Activated CD4-positive, alpha-beta T cell treated with anti-CD3 and anti-CD28 coated beads, Interleukin-2, amount 50 U/mL, for 4 hours (primary cell): Measurements from ENCODE around the gene PSMB11.

Source experiments
- DNase-seq, 2 experiments: peaks; one replicate each; pipeline ENCODE4 v3.0.0-alpha.2; 2020

The PSMB11 gene

DNA sequence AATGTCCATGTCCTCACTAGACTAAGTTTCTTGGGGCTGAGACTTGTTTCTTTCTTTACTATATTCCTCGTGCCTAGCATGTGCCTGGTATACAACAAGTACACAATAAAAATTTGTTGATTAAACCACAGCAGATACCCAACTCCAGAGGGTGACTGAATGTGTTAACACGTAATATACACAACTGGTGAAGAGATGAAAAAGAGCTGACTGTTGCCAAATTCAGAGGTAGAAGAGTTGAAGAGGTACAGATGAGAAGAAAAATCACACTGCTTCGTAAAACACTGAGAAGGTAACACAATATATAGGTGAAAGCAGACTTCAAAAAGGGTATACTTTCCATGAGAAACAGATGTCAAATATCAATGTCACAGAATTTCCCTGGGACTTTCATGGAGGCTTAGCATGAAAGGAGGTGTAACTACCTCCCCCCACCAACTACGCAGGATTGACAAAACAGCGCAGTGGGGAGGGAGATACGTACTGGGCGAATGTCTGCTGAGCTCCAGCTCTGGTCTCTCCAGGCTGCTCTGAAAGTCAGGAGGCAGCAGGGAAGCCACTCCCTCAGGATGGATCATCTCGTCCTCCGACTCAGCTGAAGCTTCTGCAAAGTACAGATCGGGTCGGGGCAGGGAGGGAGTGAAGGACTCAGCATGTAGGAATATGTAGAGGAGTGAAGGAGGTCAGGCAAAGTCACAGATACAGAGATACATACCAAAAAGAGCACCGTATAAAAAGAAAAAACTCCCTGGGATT lies 47.7 kb downstream of the PSMB11 start:
- DNase-seq = no peak

- no peak for DNase-seq
These were observed 48.2 kb downstream of the PSMB11 start for GRCh38 chr14:23090254-23090636.

- no peak for DNase-seq
These were observed 49.5 kb downstream of the PSMB11 start for GRCh38 chr14:23091294-23092225.

DNA sequence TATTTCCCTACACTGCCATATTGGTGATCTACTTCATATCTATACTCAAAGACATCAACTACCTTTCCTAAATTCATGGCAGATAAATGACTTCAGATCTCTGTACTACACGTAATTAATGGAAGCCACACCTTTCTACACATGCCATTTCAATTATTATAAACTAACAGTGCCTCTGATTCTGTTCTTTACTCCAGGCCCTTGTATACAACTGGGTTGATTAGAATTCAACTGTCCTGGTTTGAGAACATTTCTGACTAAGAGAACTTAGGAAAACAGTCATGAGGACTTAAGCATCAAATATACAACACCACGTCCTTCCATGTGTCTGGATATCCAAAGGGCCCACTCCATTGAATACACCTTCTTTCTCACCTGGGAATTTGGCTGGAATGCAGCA lies 51.1 kb downstream of the PSMB11 start:
- no peak for DNase-seq

DNA sequence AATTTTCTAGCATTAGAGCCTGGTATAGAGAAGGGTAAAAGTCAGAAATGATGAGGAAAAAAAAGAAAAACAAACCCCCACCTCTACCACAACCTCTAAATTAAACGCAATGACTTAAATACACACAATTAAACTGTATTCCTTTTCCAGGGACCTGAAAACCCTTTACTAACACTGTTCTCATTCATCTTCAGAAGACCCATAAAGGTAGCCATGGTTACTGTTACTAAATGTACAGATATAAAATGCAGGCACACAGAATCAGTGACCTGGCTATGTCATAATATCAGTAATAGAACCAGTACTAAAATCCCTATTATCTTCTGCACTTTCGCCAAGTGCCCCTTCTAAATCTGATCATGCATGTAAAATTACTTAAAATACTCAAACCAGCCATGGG lies 51.5 kb downstream of the PSMB11 start:
- no peak for DNase-seq
